Cerebellar cortex (tissue), 1 donor: ENCODE data around the gene CNTN1.

Experiments
- DNase-seq: peaks from one replicate; pipeline ENCODE4 v3.0.0-alpha.2; 2015; ENCODE audit warnings: low spot score

CNTN1 gene

DNA sequence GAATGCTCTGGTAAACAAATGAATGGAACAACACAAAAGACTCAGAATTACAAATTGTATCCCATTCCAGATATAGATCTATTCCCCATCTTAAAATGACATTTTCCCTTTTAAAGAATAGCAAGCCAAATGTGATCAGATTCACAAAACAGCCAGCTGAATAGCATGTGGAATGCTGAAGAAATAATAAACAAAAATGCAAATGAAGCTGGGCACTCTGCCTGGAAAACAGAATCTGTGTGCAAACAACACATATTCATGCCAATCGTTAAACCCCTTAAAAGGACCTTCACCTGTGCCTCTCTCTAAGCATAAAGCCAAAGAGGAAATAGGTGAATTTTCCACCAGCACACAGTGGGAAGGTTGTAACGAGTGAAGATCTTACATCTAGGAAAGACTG, 428.0 kb downstream of the CNTN1 start:
- peak; percentile 23 for DNase-seq

DNA sequence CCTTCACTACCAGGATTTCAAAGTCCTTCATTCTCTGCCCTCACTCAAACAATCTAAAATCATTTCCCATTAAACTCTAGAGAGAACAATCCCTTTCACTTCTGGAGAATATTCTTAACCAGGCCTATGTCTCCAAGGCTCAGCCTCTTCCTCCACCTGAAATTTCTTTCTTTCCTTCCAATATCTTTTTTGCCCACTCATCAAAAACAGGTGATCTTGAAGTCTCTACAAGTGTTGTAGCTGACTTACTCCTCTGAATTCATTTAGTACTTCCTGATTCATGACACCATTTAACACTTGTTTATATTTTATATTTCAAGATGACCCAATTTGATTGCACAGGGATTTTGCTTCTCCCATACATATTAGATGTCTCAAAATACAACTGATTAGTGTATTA, 429.1 kb downstream of the CNTN1 start:
- no peak for DNase-seq
